Measurements from ENCODE around the gene PLEKHM3. TPM values are rescaled to one million over a fixed set of nuclear protein-coding genes. Genes with fewer than 3 reads are reported as not detected.

PLEKHM3 gene
- total RNA-seq, 6 experiments from 2014 or later = 6.4 to 8.2 (median 7.2) TPM

GRCh38 chr2:208065476-208065875, 40.1 kb upstream of the PLEKHM3 start:
- DNase-seq = no peak
- no peak for TF ChIP-seq CTCF (IDR thresholded peaks at IDR 0.05)
- Mint-ChIP-seq H3K9me3 (no peaks in the 10 kb centered on the region), H3K36me3 (ENCODE audit: low read depth) (no peaks in the 10 kb centered on the region), H3K27me3 (ENCODE audit: insufficient read depth) (peaks cover 8% of the 10 kb centered on the region), H3K4me3 (no peak overlapping the region), H3K4me1 (ENCODE audit: low read depth) (peaks cover 43% of the 10 kb centered on the region), H3K27ac (no peak overlapping the region)

- no peaks in the 10 kb centered on the region for H3K9me3 Mint-ChIP-seq
- peak overlapping the region; percentile 38 for H3K4me3 Mint-ChIP-seq
- peak; percentile 93 for DNase-seq
- peak overlapping the region; percentile 82 for H3K27ac Mint-ChIP-seq
- TF ChIP-seq CTCF (IDR thresholded peaks at IDR 0.05) = no peak
- peaks cover 8% of the 10 kb centered on the region for H3K27me3 Mint-ChIP-seq (ENCODE audit: insufficient read depth)
- H3K36me3 Mint-ChIP-seq (ENCODE audit: low read depth) = no peaks in the 10 kb centered on the region
- H3K4me1 Mint-ChIP-seq (ENCODE audit: low read depth) = peaks cover 39% of the 10 kb centered on the region
These were observed 39.1 kb upstream of the PLEKHM3 start for GRCh38 chr2:208064220-208064961.

- no peak for TF ChIP-seq CTCF (IDR thresholded peaks at IDR 0.05)
- Mint-ChIP-seq H3K36me3 (ENCODE audit: low read depth) (no peaks in the 10 kb centered on the region), H3K9me3 (no peaks in the 10 kb centered on the region), H3K4me3 (no peak overlapping the region), H3K27me3 (ENCODE audit: insufficient read depth) (peaks cover 8% of the 10 kb centered on the region), H3K4me1 (ENCODE audit: low read depth) (peaks cover 32% of the 10 kb centered on the region), H3K27ac (no peak overlapping the region)
- no peak for DNase-seq
These were observed 37.6 kb upstream of the PLEKHM3 start for GRCh38 chr2:208062961-208063360.

- no peak overlapping the region for H3K27ac Mint-ChIP-seq
- peak; percentile 72 for TF ChIP-seq CTCF (IDR thresholded peaks at IDR 0.05)
- no peaks in the 10 kb centered on the region for H3K9me3 Mint-ChIP-seq
- H3K4me3 Mint-ChIP-seq = no peak overlapping the region
- peaks cover 8% of the 10 kb centered on the region for H3K27me3 Mint-ChIP-seq (ENCODE audit: insufficient read depth)
- peak; percentile 52 for DNase-seq
- peaks cover 32% of the 10 kb centered on the region for H3K4me1 Mint-ChIP-seq (ENCODE audit: low read depth)
- H3K36me3 Mint-ChIP-seq (ENCODE audit: low read depth) = no peaks in the 10 kb centered on the region
These were observed 36.8 kb upstream of the PLEKHM3 start for GRCh38 chr2:208062113-208062512.

- no peak overlapping the region for H3K27ac Mint-ChIP-seq
- H3K4me1 Mint-ChIP-seq (ENCODE audit: low read depth) = peaks cover 4% of the 10 kb centered on the region
- no peaks in the 10 kb centered on the region for H3K36me3 Mint-ChIP-seq (ENCODE audit: low read depth)
- no peak overlapping the region for H3K4me3 Mint-ChIP-seq
- H3K9me3 Mint-ChIP-seq = no peaks in the 10 kb centered on the region
- DNase-seq = no peak
- no peak for TF ChIP-seq CTCF (IDR thresholded peaks at IDR 0.05)
- peaks cover 8% of the 10 kb centered on the region for H3K27me3 Mint-ChIP-seq (ENCODE audit: insufficient read depth)
These were observed 31.8 kb upstream of the PLEKHM3 start for GRCh38 chr2:208057108-208057507.
